HG02981 (cell line): ENCODE results near the gene IDH3G.
"Not testable (repeated sequence)": the region's sequence is repeated elsewhere in the genome, so short reads cannot be mapped to it uniquely, and the experiment has no call there.

Experiments
- ATAC-seq: cut with Tn5 transposase; IDR thresholded peaks from one replicate; pipeline ENCODE4 v1.9.1; 2021; ENCODE audit warnings: mild to moderate bottlenecking, moderate library complexity; ENCODE audit not compliant: unreplicated experiment

The IDH3G gene

DNA sequence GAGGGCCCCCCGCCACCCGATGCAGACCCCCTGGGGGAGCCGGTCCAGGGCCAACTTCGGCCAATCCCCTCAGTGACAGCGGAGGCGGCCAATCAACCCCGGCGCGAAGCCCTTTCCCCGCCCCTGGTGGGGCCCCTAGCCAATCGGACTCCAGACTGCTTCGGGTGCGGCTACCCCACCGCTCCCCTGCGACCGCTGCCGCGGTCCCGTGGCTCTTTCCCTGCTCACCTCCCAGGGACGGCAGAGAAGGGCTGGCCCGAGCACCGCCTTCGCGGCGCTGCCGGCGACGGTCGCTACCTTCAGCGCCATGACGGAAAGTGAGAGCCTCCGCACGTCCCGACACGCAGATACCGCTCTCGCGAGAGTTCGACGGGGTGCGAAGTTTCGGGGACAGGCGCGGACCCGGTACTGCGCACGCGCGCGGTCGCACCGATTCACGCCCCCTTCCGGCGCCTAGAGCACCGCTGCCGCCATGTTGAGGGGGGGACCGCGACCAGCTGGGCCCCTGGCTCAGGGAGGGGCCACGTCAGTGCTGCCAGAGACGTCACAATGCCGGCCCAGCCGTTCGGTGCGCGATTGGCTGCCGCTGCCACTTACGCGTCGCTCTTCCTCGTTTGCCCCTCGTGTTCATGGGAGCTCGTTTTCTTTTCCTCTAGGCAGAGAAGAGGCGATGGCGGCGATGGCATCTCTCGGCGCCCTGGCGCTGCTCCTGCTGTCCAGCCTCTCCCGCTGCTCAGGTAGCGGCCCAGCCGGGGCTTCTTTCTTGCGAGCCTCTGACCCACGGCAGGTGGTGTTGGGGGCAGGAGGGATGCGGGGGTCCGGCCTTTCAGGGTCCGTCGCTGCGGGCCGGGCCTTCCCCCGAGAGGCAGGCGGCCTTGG, at the start of gene IDH3G, which contains the start of gene SSR4:
Gene IDH3G (minus strand): TSS at position 358 of the 879 bp plus-strand sequence. CDS start 49 bp downstream, at position 309.
Gene SSR4 (plus strand): TSS at position 651 of the 879 bp plus-strand sequence. CDS start 20 bp downstream, at position 671.
- peak; percentile 93 for ATAC-seq

- no peak for ATAC-seq
Measured at GRCh38 chrX:153836921-153837320, 42.7 kb upstream of the IDH3G start.

GRCh38 chrX:153832728-153833127, 38.6 kb upstream of the IDH3G start:
- ATAC-seq = no peak

DNA sequence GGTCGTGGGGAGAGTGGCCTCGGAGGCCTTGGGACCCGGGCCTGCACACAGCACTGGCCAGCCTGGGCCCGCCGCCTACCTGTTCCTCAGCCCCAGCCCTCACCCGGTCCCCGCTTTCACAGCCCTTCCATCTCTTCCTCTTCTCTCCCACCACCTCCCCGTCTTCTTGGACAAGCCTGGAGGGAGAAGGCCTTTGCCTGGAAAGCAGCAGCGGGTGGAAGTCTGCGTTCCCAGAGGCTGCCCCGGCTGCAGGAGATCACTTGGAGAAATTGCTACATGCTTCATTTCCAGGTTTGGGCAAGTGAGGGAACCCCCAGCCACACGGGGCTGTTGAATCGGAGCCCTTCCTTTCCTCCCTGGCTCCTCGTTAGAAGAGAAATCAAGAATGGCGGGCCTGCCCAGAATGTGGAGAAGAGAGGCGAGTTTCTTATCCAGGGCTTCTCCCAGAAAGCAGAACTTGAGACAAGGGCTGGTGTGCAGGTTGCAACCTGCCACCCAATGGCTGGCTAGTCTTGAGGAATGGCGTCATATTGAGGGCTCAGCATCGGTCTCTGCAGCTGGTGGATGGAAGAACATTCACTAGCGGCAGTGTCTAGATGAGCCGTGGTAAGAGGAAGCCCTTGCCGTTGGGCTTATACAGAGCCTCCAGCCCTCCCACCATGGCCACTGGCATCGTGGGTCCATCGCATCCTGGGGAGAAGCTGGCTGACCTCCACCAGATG, 37.4 kb upstream of the IDH3G start:
- ATAC-seq = no peak

- ATAC-seq = no peak
Measured at GRCh38 chrX:153830640-153831428, 36.7 kb upstream of the IDH3G start.

DNA sequence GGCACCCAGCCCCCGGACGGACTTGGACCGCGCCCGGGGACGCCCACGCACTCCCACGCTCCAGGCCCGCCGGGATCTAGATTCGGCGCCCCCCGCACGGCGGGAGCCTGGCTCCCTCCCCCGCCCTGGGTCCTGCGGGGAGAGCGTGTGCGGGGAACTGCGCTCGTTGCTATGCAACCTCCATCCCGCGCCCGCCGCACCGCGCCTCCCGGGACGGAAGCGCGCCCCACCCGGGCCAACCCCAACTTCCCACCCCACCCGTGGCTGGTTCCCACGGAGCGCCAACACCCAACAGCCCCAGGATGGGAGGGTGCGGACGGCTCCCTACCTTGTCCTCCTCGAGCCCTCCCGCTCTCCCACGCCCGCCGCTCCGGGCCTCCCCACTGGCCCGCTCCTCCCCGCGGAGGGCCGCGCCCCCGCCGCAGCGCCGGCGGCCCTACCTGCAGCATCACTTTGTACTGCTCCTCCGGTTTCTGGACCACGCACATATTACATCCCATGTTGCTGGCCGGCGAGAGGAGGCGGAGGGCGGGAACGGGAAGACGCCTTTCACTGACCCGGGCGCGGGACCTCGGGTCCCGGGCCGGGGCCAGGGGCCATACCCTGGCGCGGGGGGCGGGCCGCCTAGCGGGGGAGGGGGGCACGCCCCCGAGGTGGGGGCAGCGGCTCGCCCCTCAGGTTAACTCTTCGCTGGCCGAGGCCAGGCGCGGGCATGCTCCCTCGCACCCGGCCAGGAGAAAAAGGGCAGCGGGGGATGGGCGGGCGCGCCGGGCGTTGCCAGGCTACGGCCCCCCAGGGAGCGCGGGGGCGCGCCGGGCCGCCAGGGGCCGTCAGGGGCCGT, 35.8 kb upstream of the IDH3G start, which contains the start of gene PDZD4:
Gene PDZD4 (minus strand): TSS at position 746 of the 841 bp plus-strand sequence. CDS start 246 bp downstream, at position 500.
- ATAC-seq = no peak

GRCh38 chrX:153829549-153829798, 35.3 kb upstream of the IDH3G start:
- ATAC-seq = no peak

GRCh38 chrX:153828723-153829548, 34.8 kb upstream of the IDH3G start:
- ATAC-seq = no peak

DNA sequence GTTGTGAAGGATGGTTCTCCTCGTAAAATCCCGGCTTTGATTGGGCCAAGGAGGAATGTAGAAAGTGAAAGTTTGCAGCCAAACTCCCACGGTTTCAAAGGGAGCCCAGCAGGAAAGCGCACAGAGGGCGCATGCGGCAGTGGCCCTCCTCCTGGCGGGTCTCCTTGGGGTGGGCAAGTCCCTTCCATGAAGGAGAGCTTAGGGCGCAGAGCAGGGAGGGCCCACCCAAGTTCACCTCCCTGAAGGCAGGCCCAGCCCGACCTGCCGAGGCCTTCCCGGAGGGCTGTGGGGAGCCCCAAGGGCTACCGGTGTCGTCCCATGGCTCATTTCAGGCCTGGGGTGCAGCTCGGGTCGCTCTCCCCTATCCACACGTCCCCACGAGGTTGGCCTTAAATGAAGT, 34.1 kb upstream of the IDH3G start:
- ATAC-seq = no peak

DNA sequence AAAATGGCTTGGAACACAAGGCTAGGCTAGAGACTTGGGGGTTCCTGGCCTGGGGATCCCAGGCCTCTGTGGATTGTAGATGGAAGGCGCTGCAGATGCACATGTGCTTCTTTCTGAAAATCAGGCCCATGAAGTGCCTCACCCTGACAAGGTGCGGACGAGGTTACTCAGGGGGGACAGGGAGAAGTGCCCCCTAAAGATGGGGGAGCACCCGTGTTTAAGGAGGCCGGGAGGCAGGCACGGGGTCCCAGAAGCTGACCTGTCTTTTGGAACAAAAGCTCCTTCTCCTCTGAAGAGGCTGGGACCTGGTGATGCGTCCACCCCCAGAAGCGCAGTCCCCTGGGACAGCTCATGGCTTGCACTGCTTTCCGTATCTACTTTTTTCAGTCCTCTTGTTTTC, 33.7 kb upstream of the IDH3G start:
- ATAC-seq = no peak

DNA sequence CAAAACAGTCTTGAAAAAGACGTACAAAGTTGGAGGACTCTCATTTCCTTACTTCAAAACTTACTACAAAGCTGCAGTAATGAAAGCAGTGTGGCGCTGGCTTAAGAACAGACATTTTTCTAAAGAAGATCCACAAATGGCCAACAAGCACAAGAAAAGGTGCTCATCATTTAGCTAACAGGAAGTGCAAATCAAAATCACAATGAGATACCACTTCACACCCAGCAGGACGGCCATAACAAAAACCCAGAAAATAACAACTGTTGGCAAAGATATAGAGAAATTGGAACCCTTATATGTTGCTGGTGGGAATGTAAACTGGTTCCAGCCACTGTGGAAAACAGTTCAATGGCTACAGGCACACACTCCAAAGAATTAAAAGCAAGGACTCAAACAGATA, 32.8 kb upstream of the IDH3G start:
- no peak for ATAC-seq

- no peak for ATAC-seq
Measured at GRCh38 chrX:153825042-153825441, 30.9 kb upstream of the IDH3G start.

- no peak for ATAC-seq
Measured at GRCh38 chrX:153824348-153824747, 30.2 kb upstream of the IDH3G start.

GRCh38 chrX:153821066-153821465, 26.9 kb upstream of the IDH3G start:
- ATAC-seq = no peak

DNA sequence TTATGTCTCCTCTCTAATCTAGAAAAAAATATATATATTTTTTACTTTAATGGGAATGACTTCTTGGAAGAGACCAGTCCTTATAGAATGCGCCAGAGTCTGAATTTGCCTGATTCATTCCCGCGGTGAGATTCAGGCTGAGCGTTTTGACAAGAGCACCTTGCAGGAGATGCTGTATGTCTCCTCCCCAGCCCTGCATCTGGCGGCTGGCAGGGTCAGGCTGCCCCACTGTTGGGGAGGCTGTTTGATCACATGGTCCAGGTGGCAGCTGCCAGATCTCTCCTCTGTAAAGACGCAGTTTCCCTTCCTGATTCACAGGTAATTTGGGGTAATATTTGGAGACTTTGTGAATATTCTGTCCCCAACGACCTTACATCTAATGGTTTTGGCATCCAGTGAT, 26.4 kb upstream of the IDH3G start:
- ATAC-seq = no peak

GRCh38 chrX:153819384-153820040, 25.3 kb upstream of the IDH3G start:
- ATAC-seq = no peak

GRCh38 chrX:153818571-153819383, 24.6 kb upstream of the IDH3G start:
- no peak for ATAC-seq

- ATAC-seq = not testable (repeated sequence)
Measured at GRCh38 chrX:153818064-153818463, 23.9 kb upstream of the IDH3G start.
